Mesenchymal stem cell (in vitro differentiated cells and primary cell): ENCODE measurements around the gene NGFR.

ENCODE experiments used
- DNase-seq: peaks from one replicate; pipeline ENCODE4 v3.0.0-alpha.2; 2013
- H2AFZ ChIP-seq: one replicate; pipeline ENCODE4 v1.6.1; 2013; ENCODE audit warnings: low read depth, mild to moderate bottlenecking, control low read depth, inconsistent platforms, low read length, moderate library complexity
- H2AK5ac ChIP-seq: 2 replicates; pipeline ENCODE4 v1.6.1; 2013; ENCODE audit warnings: low read length, moderate library complexity, mild to moderate bottlenecking, inconsistent platforms; ENCODE audit not compliant: severe bottlenecking
- H2BK120ac ChIP-seq: one replicate; pipeline ENCODE4 v1.6.1; 2013; ENCODE audit warnings: low read depth, mild to moderate bottlenecking, inconsistent platforms, low read length, moderate library complexity
- H2BK12ac ChIP-seq, 2 experiments: one replicate each; pipeline ENCODE4 v1.6.1; 2013; ENCODE audit warnings: inconsistent platforms in 2 of 2, low read length in 2 of 2, mild to moderate bottlenecking in 2 of 2, moderate library complexity in 2 of 2, control low read depth in 1 of 2
- H2BK15ac ChIP-seq: one replicate; pipeline ENCODE4 v1.6.1; 2013; ENCODE audit warnings: mild to moderate bottlenecking, low read depth, inconsistent platforms; ENCODE audit not compliant: poor library complexity, severe bottlenecking
- H2BK5ac ChIP-seq: 2 replicates; pipeline ENCODE4 v1.6.1; 2013; ENCODE audit warnings: low read depth, mild to moderate bottlenecking, low read length, control low read depth, inconsistent platforms; ENCODE audit not compliant: poor library complexity, severe bottlenecking
- H3K14ac ChIP-seq, 2 experiments: one replicate each; pipeline ENCODE4 v1.6.1; 2013; ENCODE audit warnings: inconsistent platforms in 2 of 2, low read length in 2 of 2, control low read depth in 1 of 2, mild to moderate bottlenecking in 1 of 2, moderate library complexity in 1 of 2
- H3K18ac ChIP-seq, 2 experiments: one replicate each; pipeline ENCODE4 v1.6.1; 2013; ENCODE audit warnings: inconsistent platforms in 2 of 2, low read length in 2 of 2, control low read depth in 1 of 2, low read depth in 1 of 2, mild to moderate bottlenecking in 1 of 2
- H3K23ac ChIP-seq, 2 experiments: one replicate each; pipeline ENCODE4 v1.6.1; 2013; ENCODE audit warnings: inconsistent platforms in 2 of 2, low read length in 2 of 2, mild to moderate bottlenecking in 2 of 2, moderate library complexity in 2 of 2, control low read depth in 1 of 2
- H3K27ac ChIP-seq: 2 replicates; pipeline ENCODE4 v1.5.1; 2013; ENCODE audit warnings: mild to moderate bottlenecking, moderate library complexity, low read length, control low read depth, inconsistent platforms; ENCODE audit not compliant: poor library complexity, severe bottlenecking
- H3K27me3 ChIP-seq, 2 experiments: 2 replicates each; pipeline versions ENCODE4 v1.6.1 to v1.7.0; 2013; ENCODE audit warnings: low read length in 2 of 2, mild to moderate bottlenecking in 2 of 2, moderate library complexity in 2 of 2, control low read depth in 1 of 2, inconsistent platforms in 1 of 2; ENCODE audit not compliant: control insufficient read depth in 1 of 2, insufficient read depth in 1 of 2
- H3K36me3 ChIP-seq, 2 experiments: 2 replicates each; pipeline versions ENCODE4 v1.6.1 to v1.7.0; 2013; ENCODE audit warnings: low read length in 2 of 2, control low read depth in 1 of 2, inconsistent platforms in 1 of 2, low read depth in 1 of 2, mild to moderate bottlenecking in 1 of 2; ENCODE audit not compliant: insufficient read depth in 2 of 2, control insufficient read depth in 1 of 2
- H3K4ac ChIP-seq, 2 experiments: one replicate each; pipeline ENCODE4 v1.6.1; 2013; ENCODE audit warnings: inconsistent platforms in 2 of 2, low read length in 2 of 2, mild to moderate bottlenecking in 2 of 2, moderate library complexity in 2 of 2, control low read depth in 1 of 2, low read depth in 1 of 2
- H3K4me1 ChIP-seq: 2 replicates; pipeline ENCODE4 v1.6.1; 2013; ENCODE audit warnings: low read depth, low read length, control low read depth; ENCODE audit not compliant: control insufficient read depth, insufficient read depth
- H3K4me2 ChIP-seq: 2 replicates; pipeline ENCODE4 v1.6.1; 2013; ENCODE audit warnings: low read length, mild to moderate bottlenecking, inconsistent platforms; ENCODE audit not compliant: poor library complexity, severe bottlenecking
- H3K4me3 ChIP-seq, 2 experiments: 2 replicates each; pipeline versions ENCODE4 v1.5.1 to v1.7.0; 2013; ENCODE audit warnings: low read length in 2 of 2, mild to moderate bottlenecking in 2 of 2, control low read depth in 1 of 2, low read depth in 1 of 2; ENCODE audit not compliant: insufficient read depth in 1 of 2
- H3K79me1 ChIP-seq: replicated peaks from 2 replicates; pipeline ENCODE4 v1.6.1; 2013; ENCODE audit warnings: mild to moderate bottlenecking, control low read depth, low read length, inconsistent platforms; ENCODE audit not compliant: poor library complexity, severe bottlenecking
- H3K9ac ChIP-seq: 2 replicates; pipeline ENCODE4 v1.7.0; 2013; ENCODE audit warnings: mild to moderate bottlenecking, low read length, moderate library complexity
- H3K9me3 ChIP-seq: 2 replicates; pipeline ENCODE4 v1.7.0; 2013; ENCODE audit warnings: mild to moderate bottlenecking, low read length; ENCODE audit not compliant: control insufficient read depth
- H4K8ac ChIP-seq: one replicate; pipeline ENCODE4 v1.6.1; 2013; ENCODE audit warnings: inconsistent platforms, mild to moderate bottlenecking, low read length, moderate library complexity
- H4K91ac ChIP-seq: one replicate; pipeline ENCODE4 v1.6.1; 2013; ENCODE audit warnings: mild to moderate bottlenecking, low read length, inconsistent platforms
- WGBS: methylation state at CpG from one replicate; pipeline ENCODE4 v1.1.7; 2013; ENCODE audit warnings: mixed read lengths; 5-methylcytosine and 5-hydroxymethylcytosine counted together

NGFR gene

GRCh38 chr17:49521471-49522356 is 26.6 kb downstream of the NGFR start:
- WGBS = 68% methylated on average over 14 of the region's 15 CpGs
- H4K91ac ChIP-seq = no peak overlapping the region

GRCh38 chr17:49522357-49522890 is 27.3 kb downstream of the NGFR start:
- H3K4me3 ChIP-seq = no peak overlapping the region
- H3K4me1 ChIP-seq = peaks cover 3% of the 10 kb centered on the region
- H3K27me3 ChIP-seq = peaks cover 67 to 80% of the 10 kb centered on the region in 2 experiments
- H3K79me1 ChIP-seq = no peaks in the 10 kb centered on the region
- H2BK12ac ChIP-seq = no peak overlapping the region
- no peak overlapping the region for H3K27ac ChIP-seq
- DNase-seq = peak; percentile 58
- H4K8ac ChIP-seq = no peak overlapping the region
- no peak overlapping the region for H2AK5ac ChIP-seq
- H2BK120ac ChIP-seq = no peak overlapping the region
- no peaks in the 10 kb centered on the region for H3K36me3 ChIP-seq
- H3K4me2 ChIP-seq = no peak overlapping the region
- H3K23ac ChIP-seq = no peak overlapping the region
- no peak overlapping the region for H3K9ac ChIP-seq
- no peak overlapping the region for H3K18ac ChIP-seq
- no peak overlapping the region for H3K14ac ChIP-seq
- no peak overlapping the region for H2BK5ac ChIP-seq
- 83% methylated on average over 6 of the region's 6 CpGs for WGBS
- no peak overlapping the region for H2AFZ ChIP-seq
- no peaks in the 10 kb centered on the region for H3K9me3 ChIP-seq
- H3K4ac ChIP-seq = no peak overlapping the region
- no peak overlapping the region for H4K91ac ChIP-seq
- no peak overlapping the region for H2BK15ac ChIP-seq

More at GRCh38 chr17:49521471-49522356, 26.6 kb downstream of the NGFR start:
- H4K8ac ChIP-seq = no peak overlapping the region
- no peak overlapping the region for H2AFZ ChIP-seq
- no peak overlapping the region for H2BK5ac ChIP-seq
- no peaks in the 10 kb centered on the region for H3K79me1 ChIP-seq
- H3K18ac ChIP-seq = no peak overlapping the region
- no peak overlapping the region for H3K27ac ChIP-seq
- H3K27me3 ChIP-seq = peaks cover 61 to 73% of the 10 kb centered on the region in 2 experiments
- no peak overlapping the region for H2AK5ac ChIP-seq
- DNase-seq = peak; percentile 59
- no peak overlapping the region for H3K23ac ChIP-seq
- no peak overlapping the region for H3K4ac ChIP-seq
- H3K9ac ChIP-seq = no peak overlapping the region
- no peak overlapping the region for H2BK120ac ChIP-seq
- no peaks in the 10 kb centered on the region for H3K36me3 ChIP-seq
- no peak overlapping the region for H3K4me2 ChIP-seq
- H2BK12ac ChIP-seq = no peak overlapping the region
- no peak overlapping the region for H3K14ac ChIP-seq
- H3K4me1 ChIP-seq = peaks cover 3% of the 10 kb centered on the region
- no peak overlapping the region for H3K4me3 ChIP-seq
- no peaks in the 10 kb centered on the region for H3K9me3 ChIP-seq
- no peak overlapping the region for H2BK15ac ChIP-seq

GRCh38 chr17:49523196-49523595 is 28.1 kb downstream of the NGFR start:
- no peak overlapping the region for H4K91ac ChIP-seq
- WGBS = 83% methylated on average over 5 of the region's 5 CpGs

DNA sequence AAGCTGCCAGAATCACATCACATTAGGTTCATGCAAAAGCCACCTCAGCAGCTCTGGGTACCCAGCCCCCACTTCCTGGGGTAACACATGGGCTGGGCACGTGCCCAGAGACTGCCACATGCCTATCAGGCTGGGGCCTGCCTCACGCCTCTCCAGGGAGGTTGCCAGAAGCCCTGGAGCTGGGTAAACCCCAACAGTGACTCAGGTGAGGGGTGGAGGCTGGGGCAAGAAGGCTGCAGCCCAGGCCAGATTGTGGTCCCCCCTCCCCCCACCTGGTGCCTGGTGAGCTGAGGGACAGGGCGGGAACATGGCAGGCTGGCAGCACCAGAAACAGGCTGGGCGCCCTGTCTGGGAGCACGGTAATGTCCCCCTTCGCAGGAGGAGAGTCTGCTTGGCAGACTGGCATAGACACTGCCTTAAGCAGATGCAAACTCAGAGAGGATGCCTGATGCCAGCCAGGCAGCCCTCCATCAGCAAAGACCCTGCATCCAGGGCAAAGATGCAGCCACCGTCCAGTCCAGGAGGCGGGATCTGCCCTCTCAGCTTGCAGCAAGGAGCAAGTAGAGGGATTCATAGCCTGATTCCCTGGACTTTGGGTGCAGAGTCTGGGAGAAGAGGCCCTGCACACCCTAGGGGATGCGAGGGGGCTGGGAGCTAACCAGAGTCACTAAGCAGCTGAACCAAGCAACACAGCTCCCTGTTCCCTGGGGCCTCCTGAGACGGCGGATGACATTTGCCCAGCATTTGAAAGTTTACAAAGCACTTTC is 28.8 kb downstream of the NGFR start:
- peak overlapping the region in 1 of 2 experiments; percentile 6 for H2BK12ac ChIP-seq
- no peaks in the 10 kb centered on the region for H3K9me3 ChIP-seq
- H3K9ac ChIP-seq = no peak overlapping the region
- H3K36me3 ChIP-seq = no peaks in the 10 kb centered on the region
- H3K4me1 ChIP-seq = peaks cover 3% of the 10 kb centered on the region
- peak overlapping the region in 1 of 2 experiments; percentile 64 for H3K14ac ChIP-seq
- H2AFZ ChIP-seq = no peak overlapping the region
- no peak overlapping the region for H2BK15ac ChIP-seq
- H3K27me3 ChIP-seq = peaks cover 74 to 85% of the 10 kb centered on the region in 2 experiments
- no peak overlapping the region for H3K4me3 ChIP-seq
- H3K79me1 ChIP-seq = no peaks in the 10 kb centered on the region
- no peak for DNase-seq
- H2AK5ac ChIP-seq = no peak overlapping the region
- H3K27ac ChIP-seq = no peak overlapping the region
- no peak overlapping the region for H2BK120ac ChIP-seq
- no peak overlapping the region for H4K91ac ChIP-seq
- H3K4me2 ChIP-seq = no peak overlapping the region
- no peak overlapping the region for H4K8ac ChIP-seq
- no peak overlapping the region for H3K4ac ChIP-seq
- no peak overlapping the region for H3K23ac ChIP-seq
- H3K18ac ChIP-seq = peak overlapping the region in 1 of 2 experiments; percentile 12
- 83% methylated on average over 11 of the region's 11 CpGs for WGBS
- no peak overlapping the region for H2BK5ac ChIP-seq

More at GRCh38 chr17:49523196-49523595, 28.1 kb downstream of the NGFR start:
- no peak overlapping the region for H2BK15ac ChIP-seq
- H3K4me2 ChIP-seq = no peak overlapping the region
- no peak overlapping the region for H3K27ac ChIP-seq
- no peak overlapping the region for H3K18ac ChIP-seq
- H3K4me1 ChIP-seq = peaks cover 3% of the 10 kb centered on the region
- DNase-seq = no peak
- no peak overlapping the region for H2BK120ac ChIP-seq
- no peak overlapping the region for H2BK12ac ChIP-seq
- H3K27me3 ChIP-seq = peaks cover 71 to 84% of the 10 kb centered on the region in 2 experiments
- no peak overlapping the region for H3K9ac ChIP-seq
- no peaks in the 10 kb centered on the region for H3K9me3 ChIP-seq
- no peak overlapping the region for H2AFZ ChIP-seq
- H3K4me3 ChIP-seq = no peak overlapping the region
- H3K36me3 ChIP-seq = no peaks in the 10 kb centered on the region
- no peak overlapping the region for H3K14ac ChIP-seq
- no peak overlapping the region for H2AK5ac ChIP-seq
- H3K79me1 ChIP-seq = no peaks in the 10 kb centered on the region
- no peak overlapping the region for H2BK5ac ChIP-seq
- H4K8ac ChIP-seq = no peak overlapping the region
- H3K23ac ChIP-seq = no peak overlapping the region
- H3K4ac ChIP-seq = no peak overlapping the region
